Choroid plexus epithelial cell (primary cell): ENCODE data around the gene GCSH.
A peak's percentile ranks its signal among the peaks of the same experiment; 100 is the strongest.

Source experiments
- DNase-seq: peaks from one replicate; pipeline ENCODE4 v3.0.0-alpha.2; 2010; ENCODE audit warnings: low read depth
- H3K4me3 ChIP-seq: 2 replicates; pipeline ENCODE4 v1.5.1; 2011; ENCODE audit warnings: low read depth, mild to moderate bottlenecking, control low read depth, low read length, moderate library complexity
- CTCF ChIP-seq: conservative IDR thresholded peaks from 2 replicates; pipeline ENCODE4 v1.5.1; 2011; ENCODE audit warnings: low read depth, mild to moderate bottlenecking, control low read depth, inconsistent platforms, low read length, moderate library complexity

Gene GCSH

GRCh38 chr16:81099958-81100357 lies 3.8 kb upstream of the GCSH start:
- TF ChIP-seq CTCF: no peak
- no peak for DNase-seq
- no peak overlapping the region for H3K4me3 ChIP-seq

GRCh38 chr16:81097230-81097629 lies 1.0 kb upstream of the GCSH start:
- DNase-seq: no peak
- no peak overlapping the region for H3K4me3 ChIP-seq
- TF ChIP-seq CTCF: no peak

GRCh38 chr16:81096715-81097208 lies 567 bp upstream of the GCSH start:
- DNase-seq: no peak
- no peak for TF ChIP-seq CTCF
- H3K4me3 ChIP-seq: peak overlapping the region; percentile 26

- TF ChIP-seq CTCF: no peak
- peak; percentile 8 for DNase-seq
- peak overlapping the region; percentile 82 for H3K4me3 ChIP-seq
Observed at GRCh38 chr16:81095653-81095952, 592 bp downstream of the GCSH start.

- peak overlapping the region; percentile 82 for H3K4me3 ChIP-seq
- DNase-seq: peak; percentile 56
- no peak for TF ChIP-seq CTCF
Observed at GRCh38 chr16:81094771-81095251, 1.4 kb downstream of the GCSH start.

GRCh38 chr16:81088836-81089235 lies 7.4 kb downstream of the GCSH start:
- DNase-seq: no peak
- TF ChIP-seq CTCF: no peak

GRCh38 chr16:81081014-81081413 lies 15.2 kb downstream of the GCSH start:
- no peak overlapping the region for H3K4me3 ChIP-seq
- TF ChIP-seq CTCF: no peak
- no peak for DNase-seq

More at GRCh38 chr16:81088836-81089235, 7.4 kb downstream of the GCSH start:
- no peak overlapping the region for H3K4me3 ChIP-seq
